HG02970 (cell line): ENCODE data around the gene RASL11A.
"Not testable (repeated sequence)": the region's sequence is repeated elsewhere in the genome, so short reads cannot be mapped to it uniquely, and the experiment has no call there.

Experiments
- ATAC-seq: cut with Tn5 transposase; IDR thresholded peaks from one replicate; pipeline ENCODE4 v1.9.1; 2021; ENCODE audit warnings: mild to moderate bottlenecking, moderate library complexity, moderate number of reproducible peaks; ENCODE audit not compliant: unreplicated experiment, low FRiP score

RASL11A gene

GRCh38 chr13:27266917-27267316 is 3.7 kb upstream of the RASL11A start:
- no peak for ATAC-seq

GRCh38 chr13:27267596-27267995 is 3.0 kb upstream of the RASL11A start:
- no peak for ATAC-seq

GRCh38 chr13:27269114-27269665 is 1.4 kb upstream of the RASL11A start:
- ATAC-seq: no peak

GRCh38 chr13:27271570-27272096 is 1.0 kb downstream of the RASL11A start:
- no peak for ATAC-seq

GRCh38 chr13:27273658-27274425 is 3.2 kb downstream of the RASL11A start:
- ATAC-seq: no peak

GRCh38 chr13:27274631-27275030 is 4.0 kb downstream of the RASL11A start:
- ATAC-seq: no peak

GRCh38 chr13:27276188-27276587 is 5.6 kb downstream of the RASL11A start:
- ATAC-seq: no peak

- ATAC-seq: no peak
Measured at GRCh38 chr13:27279506-27279905, 8.9 kb downstream of the RASL11A start.

GRCh38 chr13:27280009-27280656 is 9.5 kb downstream of the RASL11A start:
- ATAC-seq: no peak

- ATAC-seq: no peak
Measured at GRCh38 chr13:27280841-27281240, 10.2 kb downstream of the RASL11A start.

- no peak for ATAC-seq
Measured at GRCh38 chr13:27281420-27281819, 10.8 kb downstream of the RASL11A start.

GRCh38 chr13:27283906-27284493 is 13.4 kb downstream of the RASL11A start:
- no peak for ATAC-seq

GRCh38 chr13:27288392-27288791 is 17.8 kb downstream of the RASL11A start:
- ATAC-seq: no peak

GRCh38 chr13:27289011-27289665 is 18.5 kb downstream of the RASL11A start:
- ATAC-seq: no peak

- ATAC-seq: no peak
Measured at GRCh38 chr13:27290715-27291114, 20.1 kb downstream of the RASL11A start.

GRCh38 chr13:27291967-27292366 is 21.3 kb downstream of the RASL11A start:
- ATAC-seq: not testable (repeated sequence)

GRCh38 chr13:27293076-27293691 is 22.6 kb downstream of the RASL11A start:
- no peak for ATAC-seq

GRCh38 chr13:27293873-27294515 is 23.4 kb downstream of the RASL11A start:
- ATAC-seq: no peak

- ATAC-seq: no peak
Measured at GRCh38 chr13:27295096-27295495, 24.5 kb downstream of the RASL11A start.

- no peak for ATAC-seq
Measured at GRCh38 chr13:27295660-27296059, 25.0 kb downstream of the RASL11A start.
